Tibial nerve (tissue), 4 donors: ENCODE data around the gene PIP5KL1. TPM values are rescaled to one million over a fixed set of nuclear protein-coding genes. Genes with fewer than 3 reads are reported as not detected.

Experiments
- DNase-seq, 2 donors: peaks; one replicate each; pipeline ENCODE4 v3.0.0-alpha.2; 2019; ENCODE audit warnings: low spot score in 2 of 2
- H3K27ac ChIP-seq, 4 donors: fragments of 200-600 bp; sonication (generic) in 3 of 4; one replicate each; pipeline ENCODE4 v1.5.1; 2017 to 2019; ENCODE audit warnings: mild to moderate bottlenecking in 1 of 4
- H3K27me3 ChIP-seq, 2 donors: fragments of 200-600 bp; sonication (generic) in 1 of 2; one replicate each; pipeline versions ENCODE4 v1.5.1 to v1.6.0; 2017 to 2019
- H3K36me3 ChIP-seq, 3 donors: fragments of 200-600 bp; sonication (generic); one replicate each; pipeline ENCODE4 v1.5.1; 2018 to 2019
- H3K4me1 ChIP-seq, 4 donors: fragments of 200-600 bp; sonication (generic) in 3 of 4; one replicate each; pipeline ENCODE4 v1.5.1; 2017 to 2019
- H3K4me3 ChIP-seq, 4 donors: fragments of 200-600 bp; sonication (generic) in 3 of 4; one replicate each; pipeline ENCODE4 v1.5.1; 2017 to 2019; ENCODE audit warnings: mild to moderate bottlenecking in 1 of 4, moderate library complexity in 1 of 4
- H3K9me3 ChIP-seq, 4 donors: fragments of 200-600 bp; sonication (generic) in 3 of 4; one replicate each; pipeline ENCODE4 v1.5.1; 2017 to 2019
- CTCF ChIP-seq, 5 experiments: fragments of 200-600 bp in 3 of 5; fragments of 450-650 bp in 2 of 5; sonication (generic) in 3 of 5; IDR thresholded peaks; one replicate each; pipeline ENCODE4 v1.5.1; 2016 to 2019; ENCODE audit warnings: antibody characterized with exemption in 5 of 5, mild to moderate bottlenecking in 3 of 5, moderate library complexity in 2 of 5
- EP300 ChIP-seq, 2 donors: sonication (generic); formaldehyde crosslinking; IDR thresholded peaks; one replicate each; pipeline ENCODE4 v1.6.1; 2017; ENCODE audit warnings: antibody characterized with exemption in 2 of 2, mild to moderate bottlenecking in 1 of 2
- POLR2A ChIP-seq, 2 donors: fragments of 450-650 bp; IDR thresholded peaks; one replicate each; pipeline ENCODE4 v1.6.1; 2017; ENCODE audit warnings: antibody characterized with exemption in 2 of 2, mild to moderate bottlenecking in 2 of 2, moderate library complexity in 2 of 2
- WGBS, 2 donors: methylation state at CpG; one replicate each; pipeline ENCODE4 v1.1.5; 2018; 5-methylcytosine and 5-hydroxymethylcytosine counted together
- total RNA-seq, 4 donors: library from RNA; depleted of rRNA; stranded (reverse); fragments of >200 nt; gene quantifications; one replicate each; pipeline ENCODE4 v1.1.0, GENCODE V29; 2016

Gene PIP5KL1
- total RNA-seq, 4 donors from 2014 or later = 0.59 TPM; not detected in 3

GRCh38 chr9:127945942-127946341 is 15.4 kb upstream of the PIP5KL1 start:
- H3K36me3 ChIP-seq = peaks cover 0 to 46% (median 6%) of the 10 kb centered on the region in 3 donors
- peak overlapping the region; percentile 56 to 99 (median 78) for H3K27ac ChIP-seq
- 50 to 66% methylated on average over 8 to 9 of the region's 9 CpGs for WGBS, 2 donors

GRCh38 chr9:127945338-127945737 is 14.8 kb upstream of the PIP5KL1 start:
- peak overlapping the region; percentile 56 to 99 (median 78) for H3K27ac ChIP-seq
- H3K36me3 ChIP-seq = peaks cover 0 to 46% (median 6%) of the 10 kb centered on the region in 3 donors

More at GRCh38 chr9:127945942-127946341, 15.4 kb upstream of the PIP5KL1 start:
- Histone ChIP-seq H3K4me1 (peaks cover 0 to 97% (median 33%) of the 10 kb centered on the region in 4 donors), H3K4me3 (no peak overlapping the region), H3K9me3 (no peaks in the 10 kb centered on the region), H3K27me3 (no peaks in the 10 kb centered on the region)
- DNase-seq = no peak
- TF ChIP-seq POLR2A (IDR thresholded peaks at IDR 0.05) (no peak), CTCF (IDR thresholded peaks at IDR 0.05) (no peak), EP300 (IDR thresholded peaks at IDR 0.05) (no peak)

GRCh38 chr9:127944586-127945218 is 14.1 kb upstream of the PIP5KL1 start:
- 88 to 91% methylated on average over 31 to 38 of the region's 38 CpGs for WGBS, 2 donors
- Histone ChIP-seq H3K4me1 (peaks cover 0 to 93% (median 31%) of the 10 kb centered on the region in 4 donors), H3K36me3 (peaks cover 0 to 46% (median 6%) of the 10 kb centered on the region in 3 donors), H3K27ac (peak overlapping the region in 3 of 4 donors; percentile 32 to 99 (median 98)), H3K9me3 (no peaks in the 10 kb centered on the region), H3K4me3 (no peak overlapping the region), H3K27me3 (no peaks in the 10 kb centered on the region)
- no peak for DNase-seq
- TF ChIP-seq POLR2A (IDR thresholded peaks at IDR 0.05) = no peak
- TF ChIP-seq EP300 (IDR thresholded peaks at IDR 0.05) = no peak
- TF ChIP-seq CTCF (IDR thresholded peaks at IDR 0.05) = no peak

More at GRCh38 chr9:127945338-127945737, 14.8 kb upstream of the PIP5KL1 start:
- TF ChIP-seq EP300 (IDR thresholded peaks at IDR 0.05) (no peak), CTCF (IDR thresholded peaks at IDR 0.05) (no peak), POLR2A (IDR thresholded peaks at IDR 0.05) (no peak)
- no peak overlapping the region for H3K4me3 ChIP-seq
- DNase-seq = no peak
- H3K27me3 ChIP-seq = no peaks in the 10 kb centered on the region
- 80 to 100% methylated on average over 4 to 22 of the region's 24 CpGs for WGBS, 2 donors
- H3K9me3 ChIP-seq = no peaks in the 10 kb centered on the region
- H3K4me1 ChIP-seq = peaks cover 0 to 94% (median 31%) of the 10 kb centered on the region in 4 donors

GRCh38 chr9:127943731-127944144 is 13.2 kb upstream of the PIP5KL1 start:
- Histone ChIP-seq H3K4me1 (peaks cover 0 to 88% (median 29%) of the 10 kb centered on the region in 4 donors), H3K9me3 (no peaks in the 10 kb centered on the region), H3K4me3 (no peak overlapping the region), H3K36me3 (peaks cover 0 to 46% (median 6%) of the 10 kb centered on the region in 3 donors), H3K27ac (peak overlapping the region; percentile 11 to 99 (median 65)), H3K27me3 (no peaks in the 10 kb centered on the region)
- WGBS, 2 donors = 22 to 26% methylated on average over 10 to 12 of the region's 13 CpGs
- DNase-seq = peak; percentile 81 to 86
- TF ChIP-seq POLR2A (IDR thresholded peaks at IDR 0.05) (peak in 1 of 2 donors; percentile 27), EP300 (IDR thresholded peaks at IDR 0.05) (peak in 1 of 2 donors; percentile 72), CTCF (IDR thresholded peaks at IDR 0.05) (peak; percentile 86 to 97 (median 93))

GRCh38 chr9:127943011-127943662 is 12.6 kb upstream of the PIP5KL1 start:
- no peaks in the 10 kb centered on the region for H3K9me3 ChIP-seq
- H3K4me1 ChIP-seq = peaks cover 0 to 88% (median 32%) of the 10 kb centered on the region in 4 donors
- no peaks in the 10 kb centered on the region for H3K27me3 ChIP-seq
- TF ChIP-seq POLR2A (IDR thresholded peaks at IDR 0.05) = no peak
- no peak for TF ChIP-seq EP300 (IDR thresholded peaks at IDR 0.05)
- no peak for TF ChIP-seq CTCF (IDR thresholded peaks at IDR 0.05)
- DNase-seq = no peak
- 64 to 75% methylated on average over 14 of the region's 14 CpGs for WGBS, 2 donors
- H3K36me3 ChIP-seq = peaks cover 0 to 46% (median 6%) of the 10 kb centered on the region in 3 donors
- H3K4me3 ChIP-seq = no peak overlapping the region
- peak overlapping the region; percentile 33 to 99 (median 69) for H3K27ac ChIP-seq
